CD4-positive, alpha-beta T cell treated with Interleukin-21 for 1 hour (primary cell): Measurements from ENCODE around the gene WNT5A.

Experiments
- DNase-seq: peaks from one replicate; pipeline ENCODE4 v3.0.0-alpha.2; 2020

WNT5A gene

DNA sequence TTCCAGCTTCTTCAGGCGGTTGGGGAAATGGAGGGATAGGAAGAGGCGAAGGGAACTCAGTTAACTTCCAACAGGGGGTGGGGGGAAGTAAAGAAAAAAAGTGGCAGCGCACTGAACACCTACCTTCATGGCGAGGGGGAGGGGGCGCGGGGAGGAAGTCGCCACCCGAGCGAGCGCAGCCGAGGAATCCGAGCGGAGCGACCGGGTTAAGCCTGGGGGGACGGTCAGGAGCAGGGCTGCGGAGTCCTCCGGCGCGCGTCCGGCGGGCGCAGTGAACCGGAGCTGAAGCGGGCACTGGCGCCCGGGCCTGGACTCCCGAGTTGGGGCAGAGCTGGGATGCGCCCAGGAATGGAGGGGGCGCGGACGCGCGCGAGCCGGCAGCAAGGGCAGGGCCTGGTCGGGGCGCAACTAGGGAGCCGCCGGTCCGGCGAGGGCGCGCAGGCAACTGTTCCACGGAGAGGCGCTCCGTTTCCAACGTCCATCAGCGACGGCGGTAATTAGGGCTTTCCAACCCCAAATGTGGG, at the start of gene WNT5A:
Gene WNT5A, minus strand, starts transcription at position 450 of the 524 bp plus-strand sequence. Its CDS starts 321 bp downstream, at position 129.
- no peak for DNase-seq

DNA sequence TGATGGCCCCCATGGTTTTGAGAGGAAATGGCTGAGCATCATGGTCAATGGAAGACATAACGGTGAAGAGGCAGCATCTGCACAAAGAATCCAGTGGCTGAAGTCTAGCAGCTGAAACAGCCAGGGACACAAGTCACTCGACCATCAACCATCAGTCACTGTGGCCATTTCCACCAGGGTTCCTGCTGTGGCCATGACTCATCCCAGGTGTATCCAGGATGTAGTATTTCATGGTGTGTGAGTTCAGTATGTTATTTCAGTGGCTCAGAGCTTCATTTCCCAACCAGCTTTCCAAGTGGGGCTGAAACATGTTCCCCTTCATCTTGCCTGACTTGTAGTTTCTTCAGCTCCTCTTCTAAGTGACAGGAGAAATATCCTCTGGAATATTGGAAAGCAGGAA, 47.8 kb upstream of the WNT5A start:
- no peak for DNase-seq

DNA sequence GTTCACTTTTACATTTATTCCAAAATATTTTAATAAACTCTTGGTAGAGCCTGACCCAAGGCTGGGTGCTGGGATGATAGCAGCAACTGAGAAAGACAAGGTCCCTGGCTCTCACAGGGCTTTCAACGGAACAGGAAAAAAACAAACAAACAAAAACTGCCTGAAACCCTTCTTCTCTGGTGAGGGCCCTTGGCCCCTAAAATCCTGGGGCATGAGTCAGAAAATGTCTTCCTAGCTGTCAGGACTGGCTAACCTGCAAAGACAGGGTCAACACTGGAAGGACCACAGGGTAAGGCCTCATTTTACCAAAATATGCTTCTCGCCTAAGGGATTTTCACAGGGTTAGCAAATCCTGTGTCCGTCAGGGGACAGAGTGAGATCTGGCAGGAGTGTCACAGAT, 45.7 kb upstream of the WNT5A start:
- no peak for DNase-seq

GRCh38 chr3:55531321-55531720, 44.2 kb upstream of the WNT5A start:
- no peak for DNase-seq

DNA sequence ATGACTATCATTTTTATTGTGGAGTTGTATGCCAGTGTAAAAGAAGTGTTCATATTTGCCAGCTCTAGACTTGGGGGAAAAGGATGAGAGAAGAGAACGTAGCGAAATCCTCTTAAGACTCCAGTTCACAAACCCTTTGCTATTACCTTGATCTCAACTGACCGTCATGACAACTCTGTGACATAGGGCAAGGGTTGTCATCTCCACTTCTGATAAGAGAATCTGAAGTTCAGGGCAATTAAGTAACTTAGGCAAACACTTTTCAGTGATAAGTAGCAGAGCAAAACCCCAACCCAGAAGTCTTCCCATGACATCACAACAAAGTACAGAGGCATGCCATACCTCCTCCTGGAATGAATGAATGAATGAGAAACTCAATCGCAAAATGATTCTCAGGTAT, 40.3 kb upstream of the WNT5A start:
- no peak for DNase-seq

DNA sequence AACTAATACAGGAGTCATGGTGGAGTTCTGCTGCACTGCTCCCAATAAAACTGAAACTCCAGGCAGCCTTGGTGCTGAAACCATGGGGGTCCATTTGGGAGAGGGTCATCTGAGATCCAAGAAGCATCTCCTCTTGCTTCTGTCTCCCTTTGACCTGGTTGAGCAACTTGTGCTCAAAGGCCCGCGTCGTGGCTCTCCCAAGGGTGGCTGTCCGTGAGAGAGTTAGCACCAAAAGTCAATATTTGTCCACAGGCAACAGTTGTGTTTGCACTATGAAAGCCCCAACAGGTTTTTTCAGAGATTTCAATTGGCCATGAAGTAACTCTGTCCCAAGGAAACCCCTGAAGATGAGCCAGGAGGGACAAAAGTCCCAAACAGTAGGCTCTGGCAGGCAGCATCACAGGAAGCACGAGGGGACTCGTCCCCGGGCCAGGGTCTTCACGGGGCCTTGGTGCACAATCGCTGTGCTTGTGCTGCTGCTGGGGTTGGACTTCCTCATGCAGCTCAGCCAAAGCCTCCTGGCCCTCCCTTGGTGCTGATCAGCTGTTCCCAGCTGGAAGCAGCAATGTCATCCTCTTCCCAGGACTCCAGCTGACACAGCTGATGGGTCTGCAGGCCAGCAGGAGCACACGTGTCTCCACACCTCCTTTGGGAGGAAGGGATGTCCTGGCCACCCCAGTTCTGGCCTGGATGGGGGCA, 39.4 kb upstream of the WNT5A start:
- no peak for DNase-seq

- no peak for DNase-seq
These were observed 38.3 kb upstream of the WNT5A start for GRCh38 chr3:55525436-55525835.

DNA sequence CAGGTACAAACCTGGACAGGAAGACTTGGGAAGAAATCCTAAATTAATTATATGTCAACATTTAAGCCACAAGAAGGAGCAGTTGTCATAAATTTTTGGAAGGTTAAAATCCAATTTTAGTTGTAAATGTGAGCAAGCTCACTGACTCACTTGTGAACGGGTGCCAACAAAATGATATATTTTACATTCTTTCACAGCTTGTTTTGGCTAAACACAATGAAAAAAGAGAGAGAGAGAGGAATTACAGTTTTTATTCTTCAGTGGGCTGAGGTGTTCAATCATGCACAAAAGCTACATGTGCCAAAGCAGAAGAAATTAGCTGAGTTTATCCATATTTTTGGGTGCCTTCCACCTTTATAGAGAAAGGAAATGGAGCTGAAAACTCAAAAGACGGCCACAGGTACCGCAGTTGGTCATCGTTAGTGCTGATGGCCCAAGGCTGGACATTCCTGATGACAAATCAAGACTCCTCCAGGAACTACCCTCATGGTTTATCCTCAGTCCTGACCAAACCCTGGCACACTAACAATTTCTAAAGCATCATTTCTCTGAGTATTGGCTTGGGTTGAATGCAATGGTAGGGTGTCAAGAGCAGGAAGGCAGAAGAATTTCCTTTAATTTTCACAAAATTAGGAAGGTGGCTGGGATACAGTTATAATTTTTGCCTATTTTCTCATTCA, 37.6 kb upstream of the WNT5A start:
- no peak for DNase-seq

DNA sequence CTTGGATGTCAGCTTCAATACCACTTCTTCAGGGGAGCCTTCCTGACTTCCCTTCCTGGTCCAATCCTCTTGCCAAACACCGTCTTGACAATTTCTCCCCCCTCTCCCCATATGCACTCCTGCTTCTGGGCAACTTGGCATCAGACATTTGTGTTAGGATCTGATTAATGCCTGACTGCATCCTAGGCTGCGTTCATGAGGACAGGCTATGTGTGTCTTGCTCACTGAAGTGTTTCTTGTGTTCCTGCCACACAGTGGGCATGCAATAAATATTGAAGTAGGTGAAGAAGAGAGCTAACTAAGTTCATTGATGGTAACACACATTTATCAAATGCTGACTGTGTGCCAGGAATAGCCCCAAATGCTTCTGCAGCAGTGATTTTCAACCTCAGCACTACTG, 36.4 kb upstream of the WNT5A start:
- no peak for DNase-seq

- no peak for DNase-seq
These were observed 34.8 kb upstream of the WNT5A start for GRCh38 chr3:55521738-55522421.

- no peak for DNase-seq
These were observed 34.1 kb upstream of the WNT5A start for GRCh38 chr3:55521064-55521737.

DNA sequence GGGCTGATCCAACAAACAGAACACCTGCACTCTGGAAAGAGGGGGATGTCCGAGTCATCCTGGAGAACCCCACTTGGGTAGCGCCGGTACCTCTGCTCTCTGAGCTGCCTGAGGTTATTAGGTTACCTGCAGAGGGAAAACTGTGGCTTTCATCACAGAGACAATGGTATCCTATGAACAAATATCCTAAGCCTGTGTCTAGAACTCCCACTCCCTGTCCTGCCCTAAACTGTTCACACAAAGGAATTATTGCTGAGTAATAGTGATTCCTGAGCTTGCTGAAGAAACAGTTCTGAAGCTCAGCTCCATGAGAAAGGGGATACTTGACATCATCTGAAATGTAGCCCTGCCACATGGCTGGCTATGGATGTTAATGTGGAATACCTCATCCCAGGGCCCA, 31.9 kb upstream of the WNT5A start:
- no peak for DNase-seq

GRCh38 chr3:55518451-55518850, 31.3 kb upstream of the WNT5A start:
- DNase-seq, result no peak

DNA sequence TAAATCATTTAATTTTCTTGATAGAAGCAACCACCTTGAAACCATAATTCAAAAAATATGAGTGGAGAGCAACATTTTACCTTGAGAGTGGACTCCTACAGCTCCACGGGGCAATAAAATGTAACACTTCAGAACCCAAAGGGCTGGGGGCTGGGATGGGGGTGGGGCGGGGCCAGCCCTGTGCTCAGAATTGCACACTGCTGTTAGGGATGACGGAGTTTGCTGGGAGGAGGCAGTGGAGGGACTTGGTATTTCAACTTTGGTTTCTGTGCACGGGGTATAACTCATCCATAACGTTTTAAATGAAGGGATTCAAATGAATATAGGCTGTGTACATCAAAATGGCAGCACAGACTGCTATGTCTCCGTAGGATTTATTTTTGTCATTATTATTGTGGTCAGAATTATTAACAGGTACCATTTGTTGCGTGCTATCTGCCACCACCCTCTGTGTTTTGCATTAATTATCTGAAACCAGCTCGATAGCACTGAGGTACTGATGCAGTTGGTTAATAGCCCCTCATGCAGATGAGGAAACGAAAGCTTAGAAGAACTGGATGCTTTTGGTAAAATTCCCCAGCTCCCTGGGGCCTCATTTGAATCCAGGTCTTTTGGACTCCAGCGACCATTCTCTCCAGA, 29.4 kb upstream of the WNT5A start:
- DNase-seq, result no peak

DNA sequence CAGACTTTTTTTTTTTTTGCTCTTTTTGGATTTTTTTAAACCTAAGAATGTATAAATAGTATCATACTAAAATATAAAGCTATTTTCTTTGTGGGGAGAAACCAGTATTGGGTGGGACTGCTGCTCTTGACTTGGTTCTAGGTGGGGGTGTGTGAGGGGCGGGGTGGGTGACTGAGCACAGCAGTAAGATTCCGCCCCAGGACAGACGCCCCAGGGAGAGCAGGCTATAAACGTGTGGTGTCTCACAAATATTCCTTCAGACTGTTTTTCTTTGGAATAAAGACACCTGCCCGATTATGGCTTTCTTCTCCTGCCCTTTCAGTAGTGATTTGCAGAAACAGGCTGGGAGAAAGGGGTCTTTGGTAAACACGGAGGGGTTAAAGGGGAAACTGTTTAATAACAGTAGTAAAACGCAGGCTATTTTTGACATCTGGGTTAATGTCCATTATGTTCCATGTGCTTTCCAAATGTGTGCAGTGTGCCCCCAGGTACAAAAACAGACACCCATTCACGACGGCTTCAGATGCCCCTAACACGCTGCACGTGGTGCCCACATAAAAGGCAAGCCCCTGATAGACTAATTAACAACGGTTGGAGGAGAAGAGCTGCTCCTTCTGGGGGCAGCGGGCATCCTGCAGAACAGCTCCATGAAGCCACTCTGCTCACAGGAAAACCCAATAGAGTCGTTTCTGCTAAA, 28.6 kb upstream of the WNT5A start:
- DNase-seq, result no peak

DNA sequence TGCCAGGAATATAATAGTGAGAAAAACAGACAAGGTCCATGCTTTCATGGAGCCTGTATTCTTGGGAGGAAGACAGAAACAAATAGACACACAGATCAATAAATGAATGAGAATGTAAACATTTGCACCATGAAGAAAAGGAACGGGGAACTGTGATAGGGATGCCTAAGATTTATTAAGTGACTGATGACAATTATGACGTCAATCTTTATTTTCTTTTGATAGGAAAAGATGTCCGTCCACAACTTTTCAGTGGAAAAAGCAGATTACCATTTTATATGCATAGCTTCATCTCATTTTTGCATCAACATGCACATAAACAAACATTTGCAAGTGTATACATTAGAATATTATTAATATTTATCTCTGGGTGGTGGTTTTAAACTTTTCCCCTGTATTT, 27.9 kb upstream of the WNT5A start:
- DNase-seq, result no peak

DNA sequence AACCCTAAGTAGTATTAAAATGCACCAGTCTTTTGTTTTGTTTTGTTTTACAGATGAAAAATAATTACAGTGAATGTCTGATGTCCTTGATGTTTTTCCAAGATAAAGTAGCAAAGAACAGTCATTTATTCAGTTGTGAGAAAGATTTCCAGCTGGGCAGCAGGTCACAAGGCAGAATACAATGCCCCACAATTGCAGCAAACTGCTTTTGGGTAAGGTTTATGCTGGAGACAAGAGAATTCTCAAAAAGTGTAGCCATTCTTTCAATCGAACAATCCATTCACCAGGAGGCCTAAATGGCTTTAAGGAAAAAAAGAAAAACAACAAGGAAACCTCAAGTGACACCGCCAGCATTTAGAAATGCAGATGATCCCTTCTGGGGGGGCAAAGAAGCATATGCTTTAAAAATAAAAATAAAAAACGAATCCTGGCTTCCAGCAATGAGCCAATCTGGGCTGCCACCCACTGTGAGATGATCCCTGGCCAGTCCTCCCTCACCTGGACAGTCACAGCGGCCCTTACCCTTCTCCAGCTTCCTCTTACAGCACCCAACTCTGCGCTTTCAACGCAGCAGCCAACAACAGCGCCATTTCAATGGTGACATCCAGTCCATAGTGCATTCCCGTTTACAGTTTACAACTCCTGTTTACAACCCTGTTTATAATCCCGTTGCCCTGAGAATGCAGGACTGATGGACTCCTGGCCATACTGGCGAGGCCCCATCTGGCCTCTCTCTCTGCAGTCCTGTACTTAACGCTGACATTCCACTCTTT, 25.7 kb upstream of the WNT5A start:
- no peak for DNase-seq

DNA sequence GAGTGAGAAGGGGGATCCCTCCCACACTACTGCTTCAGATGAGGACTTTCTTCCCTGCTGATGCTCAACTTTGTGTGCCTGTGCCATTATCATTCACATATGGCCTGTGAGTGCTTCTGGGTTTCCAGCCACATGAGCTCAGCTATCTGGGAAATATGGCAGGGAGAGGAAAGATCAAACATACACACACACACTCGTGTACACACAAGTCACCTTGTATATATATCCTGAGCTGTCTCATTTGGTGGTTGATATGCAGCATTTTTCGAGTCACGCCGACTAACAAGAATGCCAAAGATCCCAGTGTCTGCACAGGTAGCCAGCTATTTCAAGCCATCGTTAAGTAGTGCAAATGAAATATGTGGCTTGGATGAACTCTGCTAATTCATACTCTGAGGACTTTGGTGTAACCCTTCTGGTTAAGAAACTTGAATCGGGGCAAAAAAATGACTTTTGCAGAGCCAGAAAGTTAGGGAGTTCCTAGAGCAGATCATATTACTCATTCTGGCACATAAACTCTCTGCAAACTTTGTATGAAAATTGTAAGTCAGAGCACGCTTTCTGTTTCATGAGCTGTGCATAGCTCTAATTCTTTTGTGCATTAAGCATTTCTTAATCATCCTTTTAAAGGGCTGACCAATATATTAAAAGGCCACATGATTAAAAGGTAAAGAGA, 24.9 kb upstream of the WNT5A start:
- DNase-seq, result no peak

DNA sequence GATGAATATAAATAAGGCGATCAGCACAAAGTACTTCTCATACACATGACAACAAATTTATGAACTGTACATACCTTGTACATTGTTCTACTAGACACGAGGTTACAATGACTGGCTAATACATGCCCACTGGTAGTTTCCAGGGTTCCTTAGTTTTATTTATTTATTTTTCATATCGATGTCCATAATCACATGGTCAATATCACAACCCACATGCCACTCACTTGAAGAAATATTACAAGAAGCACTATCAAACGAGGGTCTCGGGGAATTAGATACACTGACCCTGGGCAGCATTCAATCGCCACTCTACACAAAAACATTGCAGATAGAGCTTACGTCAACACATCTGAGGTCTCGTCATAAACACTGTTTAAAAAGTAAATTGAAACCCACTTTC, 21.2 kb upstream of the WNT5A start:
- no peak for DNase-seq

DNA sequence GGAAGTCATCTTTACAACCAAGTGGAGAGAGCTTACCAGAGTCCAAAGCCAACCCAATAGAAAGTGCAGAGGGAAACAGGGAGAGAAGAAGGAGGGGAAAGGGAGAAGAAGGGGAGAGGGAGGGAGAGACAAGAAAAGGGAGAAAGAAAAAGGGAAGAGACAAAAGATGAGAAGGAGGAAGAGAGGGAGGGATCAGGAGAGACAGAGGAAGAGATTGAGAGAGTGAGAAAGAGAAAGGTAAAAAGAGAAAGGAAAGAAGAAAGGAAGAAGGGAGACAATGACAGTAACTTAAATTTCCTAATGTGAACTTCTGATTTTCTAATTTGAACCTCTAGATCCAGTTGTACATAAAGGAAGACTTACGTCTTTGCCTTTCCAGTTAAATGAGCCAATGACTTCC, 20.7 kb upstream of the WNT5A start:
- no peak for DNase-seq

DNA sequence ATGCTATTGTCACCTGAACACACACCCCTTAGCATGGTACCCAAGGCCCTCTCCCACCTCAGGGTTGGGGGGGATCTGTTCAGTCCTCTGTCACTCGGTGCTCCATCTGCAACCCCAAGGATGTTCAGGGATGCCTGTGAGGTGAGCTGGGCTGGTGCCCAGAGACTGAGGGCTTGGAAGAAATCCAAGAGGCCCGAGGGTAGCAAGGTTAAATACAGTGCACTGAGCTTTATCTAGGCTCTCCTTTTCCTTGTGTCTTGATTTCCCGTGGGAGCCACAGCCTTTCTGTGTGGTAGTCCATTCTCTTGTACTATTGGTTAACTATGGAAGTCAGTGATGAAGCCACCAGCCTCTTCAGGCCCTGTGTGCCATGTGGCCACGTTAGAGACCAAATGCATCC, 18.7 kb upstream of the WNT5A start:
- no peak for DNase-seq
